GM21447 (cell line): ENCODE measurements around the gene CCL28.

ENCODE experiments used
- ATAC-seq: cut with Tn5 transposase; IDR thresholded peaks from one replicate; pipeline ENCODE4 v1.9.1; 2021; ENCODE audit not compliant: unreplicated experiment

Gene CCL28

GRCh38 chr5:43358301-43358700, 53.9 kb downstream of the CCL28 start:
- no peak for ATAC-seq

GRCh38 chr5:43357878-43358281, 54.3 kb downstream of the CCL28 start:
- no peak for ATAC-seq

- ATAC-seq: no peak
Observed at GRCh38 chr5:43357067-43357466, 55.1 kb downstream of the CCL28 start.

GRCh38 chr5:43354774-43355173, 57.4 kb downstream of the CCL28 start:
- no peak for ATAC-seq

- no peak for ATAC-seq
Observed at GRCh38 chr5:43353668-43354067, 58.5 kb downstream of the CCL28 start.

- ATAC-seq: no peak
Observed at GRCh38 chr5:43352915-43353314, 59.3 kb downstream of the CCL28 start.

- no peak for ATAC-seq
Observed at GRCh38 chr5:43352131-43352530, 60.1 kb downstream of the CCL28 start.

- no peak for ATAC-seq
Observed at GRCh38 chr5:43348861-43349363, 63.3 kb downstream of the CCL28 start.

GRCh38 chr5:43348207-43348606, 64.0 kb downstream of the CCL28 start:
- no peak for ATAC-seq

GRCh38 chr5:43338862-43339261, 73.3 kb downstream of the CCL28 start:
- no peak for ATAC-seq

- no peak for ATAC-seq
Observed at GRCh38 chr5:43336159-43336558, 76.0 kb downstream of the CCL28 start.

- no peak for ATAC-seq
Observed at GRCh38 chr5:43335681-43336080, 76.5 kb downstream of the CCL28 start.

GRCh38 chr5:43332401-43332800, 79.8 kb downstream of the CCL28 start:
- ATAC-seq: no peak
